RPMI7951 (cell line): ENCODE results near the gene RBM14. TPM values are rescaled to one million over a fixed set of nuclear protein-coding genes. Genes with fewer than 3 reads are reported as not detected.
"Not testable (repeated sequence)": the region's sequence is repeated elsewhere in the genome, so short reads cannot be mapped to it uniquely, and the experiment has no call there.

ENCODE experiments used
- DNase-seq: peaks from one replicate; pipeline ENCODE4 v3.0.0-alpha.2; 2012; ENCODE audit warnings: low read depth
- total RNA-seq: library from RNA; depleted of rRNA; stranded (reverse); fragments of >200 nt; shearing (Covaris generic); gene quantifications from 2 replicates; pipeline ENCODE4 v1.2.3, GENCODE V29; 2014; rRNA removed

RBM14 gene
- 32.8 and 34.1 TPM in 2 replicates for total RNA-seq

GRCh38 chr11:66616379-66617154 lies at the start of gene RBM14:
Gene RBM14 (plus strand): TSS chr11:66616630. CDS start chr11:66616721, 91 bp downstream.
- DNase-seq: peak; percentile 99

GRCh38 chr11:66567787-66568123 lies 48.7 kb upstream of the RBM14 start:
- no peak for DNase-seq

- peak; percentile 82 for DNase-seq
These were observed 48.1 kb upstream of the RBM14 start, which contains the start of gene CTSF for GRCh38 chr11:66568124-66568916. Gene CTSF (minus strand): TSS chr11:66568606. CDS start chr11:66568486, 120 bp downstream.

DNA sequence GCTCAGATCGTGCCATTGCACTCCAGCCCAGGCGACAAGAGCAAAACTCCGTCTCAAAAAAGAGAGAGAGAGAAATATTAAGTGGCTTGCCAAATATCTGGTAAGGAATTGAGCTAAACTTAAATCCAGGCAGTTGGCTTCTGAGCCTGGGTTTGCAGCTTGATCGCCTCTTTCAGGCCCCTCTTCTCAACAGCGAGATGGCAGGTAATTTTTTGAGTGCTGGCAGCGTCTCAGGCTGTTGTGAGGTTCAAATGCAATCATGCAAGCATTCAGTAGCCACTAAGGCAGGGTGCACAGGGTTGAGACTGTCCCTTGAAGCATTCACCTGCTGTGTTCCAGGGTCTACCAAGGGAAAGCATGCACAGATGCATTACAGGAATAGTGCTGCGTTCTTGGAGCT lies 47.4 kb upstream of the RBM14 start:
- no peak for DNase-seq

- no peak for DNase-seq
These were observed 46.2 kb upstream of the RBM14 start for GRCh38 chr11:66570079-66570849.

GRCh38 chr11:66570850-66571180 lies 45.6 kb upstream of the RBM14 start:
- no peak for DNase-seq

GRCh38 chr11:66579017-66579606 lies 37.3 kb upstream of the RBM14 start:
- DNase-seq: peak; percentile 67

DNA sequence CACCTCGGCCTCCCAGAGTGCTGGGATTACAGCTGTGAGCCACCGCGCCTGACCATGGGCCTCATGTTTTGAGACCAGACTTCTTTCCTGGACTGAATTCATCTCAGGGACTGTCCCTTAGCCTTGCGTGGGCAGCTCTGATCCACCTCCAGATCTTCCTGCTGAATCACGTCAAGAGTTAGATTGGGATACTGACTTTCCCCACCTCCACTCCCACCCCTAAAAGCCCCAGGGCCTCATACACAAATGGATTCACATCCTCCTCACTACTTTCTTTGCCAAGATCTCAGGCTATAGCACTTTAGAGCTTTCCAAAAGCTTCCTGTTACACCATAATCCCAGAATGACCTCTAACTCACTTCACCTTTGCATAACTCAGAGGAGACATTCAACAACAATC lies 35.6 kb upstream of the RBM14 start:
- peak; percentile 47 for DNase-seq

GRCh38 chr11:66581261-66581660 lies 35.2 kb upstream of the RBM14 start:
- no peak for DNase-seq

GRCh38 chr11:66582565-66583147 lies 33.8 kb upstream of the RBM14 start:
- DNase-seq: not testable (repeated sequence)

DNA sequence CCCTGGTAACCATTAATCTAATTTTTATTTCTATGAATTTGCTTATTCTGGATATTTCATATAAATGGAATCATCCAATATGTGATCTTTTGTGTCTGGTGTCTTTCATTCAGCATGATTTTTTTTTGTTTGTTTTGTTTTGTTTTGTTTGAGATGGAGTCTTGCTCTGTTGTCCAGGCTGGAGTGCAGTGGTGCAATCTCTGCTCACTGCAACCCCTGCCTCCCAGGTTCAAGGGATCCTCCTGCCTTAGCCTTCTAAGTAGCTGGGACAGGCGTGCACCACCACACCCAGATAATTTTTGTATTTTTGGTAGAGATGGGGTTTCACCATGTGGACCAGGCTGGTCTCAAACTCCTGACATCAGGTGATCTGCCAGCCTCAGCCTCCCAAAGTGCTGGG lies 31.0 kb upstream of the RBM14 start:
- DNase-seq: not testable (repeated sequence)

GRCh38 chr11:66586136-66586535 lies 30.3 kb upstream of the RBM14 start:
- DNase-seq: no peak

DNA sequence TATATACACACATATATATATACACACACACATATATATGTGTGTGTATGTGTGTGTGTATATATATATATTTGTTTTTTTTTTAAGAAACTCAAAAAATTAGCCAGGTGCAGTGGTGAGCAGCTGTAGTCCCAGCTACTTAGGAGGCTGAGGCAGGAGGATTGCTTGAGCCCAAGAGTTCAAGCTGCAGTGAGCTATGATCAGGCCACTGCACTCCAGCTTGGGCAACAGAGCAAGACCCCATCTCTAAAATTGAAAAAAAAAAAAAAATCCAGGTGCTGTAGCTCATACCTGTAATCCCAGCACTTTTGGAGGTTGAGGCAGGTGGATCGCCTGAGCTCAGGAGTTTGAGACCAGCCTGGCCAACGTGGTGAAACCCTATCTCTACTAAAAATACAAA lies 27.1 kb upstream of the RBM14 start:
- DNase-seq: not testable (repeated sequence)

DNA sequence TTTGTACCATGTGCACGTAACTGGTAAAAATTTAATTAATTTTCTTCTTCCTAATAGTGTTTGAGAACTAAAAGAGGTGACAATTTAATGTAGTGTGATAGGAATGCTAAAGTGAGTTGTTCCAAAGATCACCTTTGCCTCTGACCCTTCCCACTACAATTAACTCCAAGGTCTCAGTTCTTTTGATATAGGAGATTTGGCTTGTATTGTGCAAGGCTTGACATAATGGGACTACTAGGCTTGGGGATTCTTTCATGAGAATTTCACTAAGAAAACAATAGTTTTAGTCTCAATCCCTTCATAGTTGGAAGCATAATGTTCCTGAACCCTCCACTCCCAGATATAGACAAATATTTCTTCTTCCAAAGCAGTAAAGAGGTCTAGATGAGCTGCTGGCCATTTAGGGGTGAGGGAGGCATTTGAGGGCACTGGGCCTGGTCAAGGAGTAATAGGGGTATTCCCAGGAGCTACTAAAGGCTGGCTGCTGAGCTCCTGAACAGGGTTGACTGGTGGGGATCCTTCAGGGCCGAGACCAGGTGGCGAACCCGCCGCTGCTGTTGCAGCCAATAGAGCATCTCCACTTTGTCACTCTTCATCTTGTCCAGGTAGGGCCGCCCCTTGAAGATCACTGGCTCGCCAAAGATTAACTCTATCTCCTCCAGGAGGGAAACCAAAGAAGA lies 26.3 kb upstream of the RBM14 start:
- no peak for DNase-seq

- no peak for DNase-seq
These were observed 25.3 kb upstream of the RBM14 start for GRCh38 chr11:66591175-66591574.

DNA sequence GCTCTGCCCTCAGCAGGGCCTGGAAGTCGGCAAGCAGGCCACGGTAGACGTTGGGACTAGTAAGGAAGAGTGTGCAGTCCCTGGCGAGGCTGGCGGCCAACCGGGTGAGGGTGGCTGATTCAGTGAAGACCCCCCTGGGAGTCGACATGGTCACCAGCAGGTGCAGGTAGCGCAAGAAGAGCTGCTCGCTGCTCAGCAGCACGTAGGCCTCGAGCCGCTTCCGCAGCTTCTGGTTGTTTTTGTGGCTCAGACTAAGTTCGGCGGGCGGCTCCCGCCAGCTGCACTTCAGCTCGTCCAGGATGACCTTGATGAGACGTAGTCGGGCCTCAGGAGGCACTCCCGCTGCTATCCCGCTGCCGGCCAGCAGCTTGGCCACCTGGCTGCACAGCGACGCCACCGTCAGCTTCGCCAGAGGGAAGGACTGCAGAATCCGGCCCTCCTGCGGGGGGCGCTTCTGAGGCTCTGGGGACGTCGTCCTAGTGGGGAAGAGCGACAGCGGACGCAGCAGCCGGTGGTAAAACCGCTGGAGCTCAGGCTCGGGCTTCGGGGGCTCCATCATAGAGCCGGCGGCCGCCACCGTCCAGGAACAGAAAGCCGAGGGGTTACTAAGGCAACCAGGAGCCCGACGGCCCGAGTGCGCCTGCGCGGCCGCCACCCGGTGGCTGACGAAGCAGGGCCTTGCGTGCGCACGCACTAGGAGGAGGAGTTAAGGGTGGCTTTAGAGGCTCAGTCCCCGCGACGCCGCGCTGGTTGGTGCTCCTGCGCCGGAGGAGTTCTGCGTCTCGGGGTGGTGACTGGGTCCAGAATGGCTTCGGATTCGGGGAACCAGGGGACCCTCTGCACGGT lies 23.8 kb upstream of the RBM14 start, which contains the start of the genes CCDC87 and CCS:
Gene CCDC87 (minus strand): TSS at position 607 of the 846 bp plus-strand sequence. CDS start 48 bp downstream, at position 559.
Gene CCS (plus strand): TSS at position 729 of the 846 bp plus-strand sequence. CDS start 77 bp downstream, at position 806.
- peak; percentile 93 for DNase-seq

- no peak for DNase-seq
These were observed 23.2 kb upstream of the RBM14 start for GRCh38 chr11:66593303-66593635.

GRCh38 chr11:66593650-66594049 lies 22.8 kb upstream of the RBM14 start:
- DNase-seq: no peak

- DNase-seq: peak; percentile 25
These were observed 21.1 kb upstream of the RBM14 start for GRCh38 chr11:66595245-66595904.
